GM15510 (cell line): ENCODE results near the gene FABP1.

Source experiments
- POLR2A ChIP-seq: IDR thresholded peaks from 3 replicates; pipeline ENCODE4 v1.6.1; 2011; ENCODE audit warnings: borderline replicate concordance; ENCODE audit not compliant: insufficient read length; ENCODE audit errors: extremely low read depth

FABP1 gene

GRCh38 chr2:88127888-88128653 is at the start of gene FABP1:
FABP1 (minus strand) TSS chr2:88128062; CDS start chr2:88128017, 45 bp downstream.
- no peak for TF ChIP-seq POLR2A

GRCh38 chr2:88177556-88177955 is 49.7 kb upstream of the FABP1 start:
- TF ChIP-seq POLR2A, result no peak

- no peak for TF ChIP-seq POLR2A
These were observed 48.6 kb upstream of the FABP1 start for GRCh38 chr2:88176352-88176984.

DNA sequence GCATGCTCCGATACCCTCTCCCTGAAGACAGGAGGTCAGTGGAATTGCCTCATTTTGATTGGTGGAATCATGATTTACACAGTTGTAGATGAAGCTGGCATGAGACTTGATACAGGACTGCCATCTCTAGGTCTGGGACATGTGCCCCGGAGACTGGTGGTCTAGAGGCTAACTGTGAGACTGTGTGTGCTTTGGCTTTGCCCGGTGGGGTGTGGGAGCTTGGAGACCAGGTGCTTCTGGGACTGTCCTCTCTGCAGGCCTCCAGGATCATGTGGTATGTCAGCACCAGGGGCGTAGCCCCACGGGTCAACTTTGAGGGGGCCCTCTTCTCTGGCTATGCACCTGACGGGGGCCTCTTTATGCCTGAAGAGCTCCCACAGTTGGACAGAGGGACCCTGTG is 45.0 kb upstream of the FABP1 start:
- TF ChIP-seq POLR2A, result no peak

DNA sequence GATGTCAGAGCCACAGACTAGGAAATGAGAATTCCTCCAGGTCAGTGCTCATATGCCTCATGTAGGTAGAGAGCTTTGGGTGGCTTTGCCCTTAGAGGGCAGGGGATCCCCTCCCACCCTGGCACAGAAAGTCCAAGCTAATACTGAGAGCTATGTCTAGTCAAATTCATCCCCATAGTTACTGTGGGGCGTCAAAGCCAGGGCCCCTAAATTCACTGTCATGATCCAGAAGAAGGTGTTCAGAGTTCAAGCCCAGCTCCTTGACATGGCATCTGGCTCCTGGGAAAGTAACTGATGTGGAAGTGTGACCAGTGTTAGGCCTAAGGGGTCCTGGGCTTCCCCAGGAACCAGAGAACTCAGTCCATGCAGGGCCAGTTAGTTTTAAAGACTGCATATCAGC is 44.1 kb upstream of the FABP1 start:
- no peak for TF ChIP-seq POLR2A

GRCh38 chr2:88170472-88170892 is 42.6 kb upstream of the FABP1 start:
- no peak for TF ChIP-seq POLR2A

GRCh38 chr2:88168386-88168785 is 40.5 kb upstream of the FABP1 start:
- TF ChIP-seq POLR2A, result no peak

DNA sequence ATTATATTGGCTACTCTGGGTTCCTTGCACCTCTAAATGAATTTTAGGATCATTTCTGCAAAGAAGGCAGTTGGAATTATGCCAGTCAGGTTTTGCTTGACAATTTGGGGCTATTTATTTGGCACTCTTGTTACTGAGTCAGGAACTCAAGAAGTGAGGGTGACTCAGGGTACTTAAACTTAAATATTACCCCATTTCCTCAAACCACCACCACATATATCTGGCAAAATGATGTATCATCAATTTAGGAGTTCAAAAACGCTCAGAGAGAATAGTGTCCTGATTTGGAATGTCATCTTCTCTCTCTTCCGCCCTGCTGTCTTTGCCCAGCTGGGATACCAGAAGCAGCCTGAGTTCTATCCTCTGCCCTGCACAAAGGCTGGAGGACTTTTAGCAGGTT is 39.9 kb upstream of the FABP1 start:
- TF ChIP-seq POLR2A, result no peak

DNA sequence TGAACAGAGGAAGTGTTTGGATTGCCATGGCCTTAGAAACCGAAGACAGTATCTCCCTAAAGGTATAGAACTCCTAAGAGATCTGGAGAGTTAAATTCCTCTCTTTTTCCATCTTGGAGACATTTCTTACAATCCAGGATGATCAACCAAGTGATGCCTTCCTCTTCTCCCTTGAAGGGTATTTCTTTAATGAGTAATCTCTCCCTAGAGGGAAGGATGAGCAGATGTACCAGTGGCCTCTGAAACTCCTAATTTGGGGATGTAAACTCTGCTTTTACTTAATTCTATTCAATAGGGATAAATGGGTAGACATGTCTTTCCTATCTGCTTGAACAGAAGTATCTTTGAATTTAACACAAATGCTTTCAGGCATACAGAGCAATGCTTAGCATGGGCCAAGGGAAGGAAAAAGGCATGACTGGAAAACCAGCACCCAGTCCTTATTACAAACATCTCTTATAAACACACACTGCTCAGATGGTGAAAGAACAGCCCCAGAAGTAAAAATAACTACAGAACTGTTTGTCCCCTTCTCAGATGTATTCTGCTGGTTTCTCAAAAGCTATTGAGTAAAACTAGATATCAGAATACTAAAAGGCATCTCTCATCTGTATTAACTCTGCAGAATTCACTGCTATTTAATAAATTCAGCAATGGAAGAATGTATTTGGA is 37.6 kb upstream of the FABP1 start:
- TF ChIP-seq POLR2A, result no peak

DNA sequence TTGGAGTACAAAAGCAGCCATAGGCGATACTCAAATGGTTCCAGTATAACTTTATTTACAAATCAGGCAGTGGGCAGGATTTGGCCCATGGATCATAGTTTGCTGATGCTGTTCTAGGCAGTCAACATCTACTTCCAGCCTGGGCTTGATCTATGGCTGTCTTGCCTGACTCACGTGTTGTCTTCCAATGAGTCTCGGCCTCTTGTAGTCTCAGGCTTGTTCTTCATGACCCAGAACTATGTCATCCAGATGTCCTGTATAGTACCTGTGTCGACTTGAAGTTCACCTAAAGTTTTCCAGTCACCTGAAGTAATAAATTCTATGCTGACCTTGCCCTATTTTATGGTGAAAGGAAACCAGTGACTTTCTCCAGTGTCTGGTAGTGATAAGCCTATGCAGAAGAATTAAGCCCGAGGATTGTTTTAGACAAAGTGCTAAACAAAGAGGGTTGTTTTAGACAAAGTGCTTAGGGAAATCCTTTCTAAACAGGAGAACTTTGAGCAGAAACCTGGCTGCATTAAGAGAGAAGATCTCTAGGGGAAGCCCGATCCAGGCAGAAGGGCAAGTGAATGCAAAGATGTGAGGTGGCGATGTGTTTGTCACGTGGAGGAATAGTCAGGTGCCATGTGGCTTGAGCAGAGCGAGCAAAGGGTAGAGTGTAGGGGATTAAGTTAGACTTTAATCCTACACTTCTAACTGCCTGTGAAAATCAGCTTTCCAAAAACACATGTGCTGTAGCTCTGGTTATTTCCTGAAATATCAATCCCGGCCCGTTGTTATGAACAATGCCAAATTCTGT is 33.8 kb upstream of the FABP1 start:
- TF ChIP-seq POLR2A, result no peak

DNA sequence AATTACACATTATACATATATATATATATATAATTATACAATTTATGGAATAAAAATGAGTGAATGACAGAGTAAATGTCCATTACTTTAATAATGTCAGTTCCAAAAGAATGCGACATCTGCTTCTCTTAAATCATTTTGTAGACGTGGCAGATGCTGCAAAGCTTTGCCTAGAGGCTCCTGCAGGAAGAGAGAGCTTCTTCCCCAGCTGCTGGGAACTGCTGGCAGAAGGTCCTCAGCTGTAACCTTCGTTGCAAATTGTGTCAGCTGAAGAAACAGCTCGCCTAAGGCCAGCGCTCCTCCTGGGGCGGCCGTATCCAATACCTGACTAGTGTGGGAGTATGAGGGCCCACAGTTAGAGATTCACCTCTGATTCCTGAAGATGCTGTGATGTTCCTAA is 32.7 kb upstream of the FABP1 start:
- no peak for TF ChIP-seq POLR2A

- TF ChIP-seq POLR2A, result no peak
These were observed 32.1 kb upstream of the FABP1 start for GRCh38 chr2:88159955-88160415.

DNA sequence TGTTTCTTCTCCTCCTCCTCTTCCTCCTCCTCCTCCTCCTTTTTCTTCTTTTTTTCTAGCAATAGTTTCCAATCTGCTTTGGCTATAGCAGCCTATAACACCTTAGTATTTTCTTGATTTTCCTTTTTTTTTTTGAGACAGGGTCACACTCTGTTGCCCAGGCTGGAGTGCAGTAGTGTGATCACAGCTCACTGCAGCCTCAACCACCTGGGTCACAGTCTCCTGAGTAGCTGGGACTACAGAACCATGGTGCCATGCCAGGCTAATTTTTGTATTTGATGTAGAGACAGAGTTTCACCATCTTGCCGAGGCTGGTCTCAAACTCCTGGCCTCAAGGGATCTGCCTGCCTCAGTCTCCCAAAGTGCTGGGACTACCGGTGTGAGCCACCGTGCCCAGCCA is 31.6 kb upstream of the FABP1 start:
- no peak for TF ChIP-seq POLR2A

DNA sequence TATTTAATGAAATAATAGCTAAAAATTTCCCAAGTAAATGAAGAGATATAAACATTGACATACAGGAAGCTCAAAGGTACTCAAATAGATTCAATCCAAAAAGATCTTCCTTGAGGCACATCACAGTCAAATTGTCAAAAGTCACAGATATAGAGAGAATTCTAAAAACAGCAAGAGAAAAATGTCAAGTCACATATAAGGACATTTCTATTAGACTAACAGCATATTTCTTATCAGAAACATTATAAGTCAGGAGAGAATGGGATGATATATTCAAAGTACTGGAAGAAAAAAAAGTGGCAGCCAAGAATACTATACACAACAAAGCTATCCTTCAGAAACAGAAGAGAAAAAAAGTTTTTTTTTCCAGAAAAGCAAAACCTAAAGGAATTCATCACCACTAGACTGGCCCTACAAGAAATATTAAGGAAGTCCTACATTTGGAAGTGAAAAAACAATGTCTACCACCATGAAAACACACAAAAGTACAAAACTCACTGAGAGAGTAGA is 21.1 kb upstream of the FABP1 start:
- no peak for TF ChIP-seq POLR2A
